PFSK-1 (cell line): ENCODE results near the gene CNTNAP2.

ENCODE experiments used
- FOXP2 ChIP-seq: optimal IDR thresholded peaks from 2 replicates; pipeline ENCODE3; 2011; ENCODE audit warnings: borderline replicate concordance, control low read depth, inconsistent platforms; ENCODE audit not compliant: insufficient read depth; ENCODE audit errors: extremely low read length, extremely low read depth
- POLR2AphosphoS5 ChIP-seq: IDR thresholded peaks from 2 replicates; pipeline ENCODE4 v1.6.1; 2012; ENCODE audit warnings: low read depth, mild to moderate bottlenecking, control low read depth, low read length, moderate library complexity
- SIN3A ChIP-seq: IDR thresholded peaks from 2 replicates; pipeline ENCODE4 v1.6.1; 2012; ENCODE audit warnings: mild to moderate bottlenecking, low read length, moderate library complexity, borderline replicate concordance; ENCODE audit not compliant: insufficient read depth
- TAF1 ChIP-seq: IDR thresholded peaks from 2 replicates; pipeline ENCODE4 v1.6.1; 2012; ENCODE audit warnings: low read length, control low read depth, borderline replicate concordance; ENCODE audit not compliant: insufficient read depth
- TF ChIP-seq, protein P1 (sequence below), 2 experiments: IDR thresholded peaks; 2 replicates each; pipeline versions ENCODE4 v1.6.1 to v1.8.0; 2011 to 2012; ENCODE audit warnings: low read depth in 2 of 2, low read length in 2 of 2, control low read depth in 1 of 2, inconsistent platforms in 1 of 2, mild to moderate bottlenecking in 1 of 2, moderate library complexity in 1 of 2; ENCODE audit not compliant: insufficient read depth in 1 of 2

CNTNAP2 gene

DNA sequence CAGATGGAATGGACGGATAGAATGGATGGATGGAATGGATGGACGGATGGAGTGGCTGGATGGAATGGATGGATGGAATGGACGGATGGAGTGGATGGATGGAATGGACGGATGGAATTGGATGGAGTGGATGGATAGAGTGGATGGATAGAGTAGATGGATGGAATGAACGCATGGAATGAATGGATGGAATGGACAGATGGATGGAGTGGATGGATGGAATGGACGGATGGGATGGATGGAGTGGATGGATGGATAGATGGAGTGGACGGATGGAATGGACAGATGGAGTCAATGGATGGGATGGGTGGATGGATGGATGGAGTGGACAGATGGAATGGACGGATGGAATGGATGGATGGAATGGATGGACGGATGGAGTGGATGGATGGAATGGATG, 2214.2 kb downstream of the CNTNAP2 start:
- no peak for TF ChIP-seq TAF1

DNA sequence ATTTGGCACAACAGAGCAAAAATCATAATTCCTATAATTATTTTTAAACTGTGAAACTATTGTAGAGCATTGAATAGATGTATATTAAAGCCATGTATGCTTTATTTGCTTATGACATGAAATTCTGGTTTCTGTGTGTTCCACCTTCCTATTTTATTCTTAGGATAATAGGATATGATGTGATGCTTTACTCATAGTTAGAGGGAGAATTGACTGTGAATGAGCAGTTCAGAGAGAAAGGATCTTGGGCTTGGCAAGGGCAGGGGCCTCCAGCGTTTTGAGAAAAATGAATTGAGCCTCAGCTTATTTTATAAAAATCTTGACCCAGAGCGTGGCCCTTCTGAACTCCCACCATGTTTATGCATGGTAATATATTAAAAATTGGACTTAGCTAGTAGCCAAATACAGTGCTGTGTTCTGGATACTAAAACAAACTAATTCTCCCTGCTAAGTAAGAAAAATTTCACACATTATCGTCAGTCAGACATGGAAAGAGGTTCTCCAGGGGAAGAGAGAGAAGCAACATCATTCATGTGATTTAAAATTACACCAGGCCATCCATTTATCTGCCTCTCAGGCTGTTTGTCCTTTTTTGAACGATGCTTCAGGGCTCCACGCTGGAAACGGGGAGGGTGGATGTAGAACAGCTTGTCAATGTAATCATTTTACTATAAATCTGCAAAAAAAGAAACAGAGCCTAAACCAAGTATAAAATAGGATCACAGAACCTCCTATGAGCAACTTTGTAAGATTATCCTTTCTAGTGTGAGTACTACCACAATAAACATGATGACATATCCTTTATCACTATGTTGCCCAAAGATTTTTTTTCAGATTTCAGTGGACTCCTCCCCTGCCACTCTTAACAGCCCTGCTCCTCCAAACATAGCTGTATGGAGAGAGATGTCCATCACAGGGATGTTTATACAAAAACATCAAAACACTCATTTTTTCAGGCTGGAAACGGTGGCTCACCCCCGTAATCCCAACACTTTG, 2215.9 kb downstream of the CNTNAP2 start:
- TF ChIP-seq FOXP2 (no peak), SIN3A (no peak), TAF1 (no peak)
- TF ChIP-seq, protein P1, sequence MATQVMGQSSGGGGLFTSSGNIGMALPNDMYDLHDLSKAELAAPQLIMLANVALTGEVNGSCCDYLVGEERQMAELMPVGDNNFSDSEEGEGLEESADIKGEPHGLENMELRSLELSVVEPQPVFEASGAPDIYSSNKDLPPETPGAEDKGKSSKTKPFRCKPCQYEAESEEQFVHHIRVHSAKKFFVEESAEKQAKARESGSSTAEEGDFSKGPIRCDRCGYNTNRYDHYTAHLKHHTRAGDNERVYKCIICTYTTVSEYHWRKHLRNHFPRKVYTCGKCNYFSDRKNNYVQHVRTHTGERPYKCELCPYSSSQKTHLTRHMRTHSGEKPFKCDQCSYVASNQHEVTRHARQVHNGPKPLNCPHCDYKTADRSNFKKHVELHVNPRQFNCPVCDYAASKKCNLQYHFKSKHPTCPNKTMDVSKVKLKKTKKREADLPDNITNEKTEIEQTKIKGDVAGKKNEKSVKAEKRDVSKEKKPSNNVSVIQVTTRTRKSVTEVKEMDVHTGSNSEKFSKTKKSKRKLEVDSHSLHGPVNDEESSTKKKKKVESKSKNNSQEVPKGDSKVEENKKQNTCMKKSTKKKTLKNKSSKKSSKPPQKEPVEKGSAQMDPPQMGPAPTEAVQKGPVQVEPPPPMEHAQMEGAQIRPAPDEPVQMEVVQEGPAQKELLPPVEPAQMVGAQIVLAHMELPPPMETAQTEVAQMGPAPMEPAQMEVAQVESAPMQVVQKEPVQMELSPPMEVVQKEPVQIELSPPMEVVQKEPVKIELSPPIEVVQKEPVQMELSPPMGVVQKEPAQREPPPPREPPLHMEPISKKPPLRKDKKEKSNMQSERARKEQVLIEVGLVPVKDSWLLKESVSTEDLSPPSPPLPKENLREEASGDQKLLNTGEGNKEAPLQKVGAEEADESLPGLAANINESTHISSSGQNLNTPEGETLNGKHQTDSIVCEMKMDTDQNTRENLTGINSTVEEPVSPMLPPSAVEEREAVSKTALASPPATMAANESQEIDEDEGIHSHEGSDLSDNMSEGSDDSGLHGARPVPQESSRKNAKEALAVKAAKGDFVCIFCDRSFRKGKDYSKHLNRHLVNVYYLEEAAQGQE (IDR thresholded peaks at IDR 0.05; ENCODE audit: insufficient read depth in 1 of 2, low read depth in 2 of 2, low read length in 2 of 2): no peak

DNA sequence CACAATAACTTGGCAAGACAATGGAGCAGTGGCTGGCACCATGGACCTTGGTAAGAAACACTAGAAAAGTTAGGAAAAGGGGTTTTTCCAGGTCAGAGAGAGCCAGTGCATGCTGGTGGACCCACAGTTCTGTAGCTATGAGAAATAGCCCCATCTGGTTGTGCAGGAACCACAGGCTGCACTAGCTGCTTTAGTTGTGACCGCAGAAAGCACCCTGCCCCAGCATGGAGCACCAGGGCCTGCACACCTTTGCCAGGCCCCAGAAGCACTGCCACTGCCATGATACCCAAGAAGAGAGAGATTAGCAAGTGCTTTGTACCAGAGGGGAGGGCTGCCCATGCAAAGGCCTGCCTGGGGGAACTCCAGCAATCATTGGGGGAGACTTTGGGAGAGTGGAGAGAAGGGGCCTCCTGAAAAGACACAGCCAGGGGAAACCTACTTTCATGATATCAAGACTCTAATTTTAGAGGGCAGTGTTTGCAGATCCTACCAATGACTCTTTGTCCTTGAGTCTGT, 2217.9 kb downstream of the CNTNAP2 start:
- TF ChIP-seq FOXP2: no peak

DNA sequence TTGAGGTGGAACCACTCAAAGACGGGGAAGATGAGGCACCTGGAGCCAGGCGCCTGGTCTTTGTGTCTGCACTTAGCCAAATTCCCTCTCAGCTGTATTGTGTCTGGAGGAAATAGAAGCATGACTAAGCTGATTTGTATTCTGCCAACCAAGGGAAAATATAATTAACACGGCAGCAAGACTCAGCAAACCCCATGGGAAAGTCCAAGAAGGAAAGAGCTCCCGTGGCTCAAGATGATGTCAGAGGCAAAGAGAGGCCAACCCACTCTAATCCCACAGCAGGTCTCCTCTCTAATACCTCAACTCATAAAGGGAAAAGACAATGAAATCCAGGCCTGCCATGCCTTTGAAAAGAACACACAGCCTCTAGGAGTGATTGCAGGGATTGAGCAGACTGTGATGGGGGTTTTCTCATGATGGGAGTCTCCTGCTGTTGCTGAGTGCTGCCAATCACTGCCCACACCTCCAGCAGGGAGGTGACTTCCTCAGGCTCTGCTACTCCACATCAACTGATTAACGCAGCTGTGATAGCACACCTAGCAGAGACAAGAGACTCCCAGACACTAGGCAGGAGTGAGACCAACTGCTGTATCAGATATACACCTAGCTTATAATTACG, 2218.5 kb downstream of the CNTNAP2 start:
- TF ChIP-seq FOXP2: no peak
- no peak for TF ChIP-seq SIN3A
- TF ChIP-seq TAF1: no peak
- TF ChIP-seq, protein P1 (IDR thresholded peaks at IDR 0.05; ENCODE audit: insufficient read depth in 1 of 2, low read depth in 2 of 2, low read length in 2 of 2): no peak
- TF ChIP-seq POLR2AphosphoS5: no peak

DNA sequence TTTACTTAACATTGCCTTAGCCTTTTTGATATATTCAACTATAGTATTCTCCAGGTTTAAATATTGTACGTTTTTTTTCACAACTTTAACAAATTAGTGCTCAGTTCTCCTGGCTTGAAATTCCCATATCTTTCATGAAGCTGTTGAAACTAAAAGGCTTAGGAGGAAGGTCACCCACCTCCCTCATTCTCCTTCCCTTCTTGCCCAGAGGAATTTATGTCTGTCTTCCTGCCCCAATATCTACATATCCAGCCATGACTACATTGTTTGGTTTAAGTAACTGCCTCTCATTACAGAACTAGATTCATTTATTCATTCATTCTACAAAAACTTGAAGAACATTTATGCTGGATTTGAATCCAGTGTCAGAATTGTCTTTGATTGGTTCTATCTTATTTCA, 2219.2 kb downstream of the CNTNAP2 start:
- TF ChIP-seq TAF1 (no peak), POLR2AphosphoS5 (no peak), SIN3A (no peak), FOXP2 (no peak)
- TF ChIP-seq, protein P1 (IDR thresholded peaks at IDR 0.05; ENCODE audit: insufficient read depth in 1 of 2, low read depth in 2 of 2, low read length in 2 of 2): no peak

DNA sequence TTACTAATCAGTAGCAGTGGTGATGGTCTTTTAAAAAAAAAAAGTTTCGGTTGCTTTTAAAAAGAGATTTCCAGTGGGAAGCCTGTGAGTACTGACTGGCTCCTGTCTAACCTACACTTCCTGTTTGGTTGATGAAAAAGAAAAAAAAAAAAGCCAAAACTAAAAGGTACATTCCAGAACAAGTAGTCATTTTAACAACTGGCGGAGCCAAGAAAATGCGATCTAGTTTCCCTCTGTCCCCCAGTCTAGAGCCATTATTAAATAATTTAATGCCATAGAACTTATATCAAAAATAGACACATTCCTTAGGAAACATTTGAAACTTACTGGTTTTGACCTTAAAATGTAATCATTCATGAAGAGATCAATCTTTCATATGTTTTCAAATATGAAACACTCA, 2219.8 kb downstream of the CNTNAP2 start:
- no peak for TF ChIP-seq TAF1
- no peak for TF ChIP-seq POLR2AphosphoS5
- TF ChIP-seq, protein P1 (IDR thresholded peaks at IDR 0.05; ENCODE audit: insufficient read depth in 1 of 2, low read depth in 2 of 2, low read length in 2 of 2): no peak
- no peak for TF ChIP-seq SIN3A
